ENCODE data around the gene VSTM2L.

Gene VSTM2L

DNA sequence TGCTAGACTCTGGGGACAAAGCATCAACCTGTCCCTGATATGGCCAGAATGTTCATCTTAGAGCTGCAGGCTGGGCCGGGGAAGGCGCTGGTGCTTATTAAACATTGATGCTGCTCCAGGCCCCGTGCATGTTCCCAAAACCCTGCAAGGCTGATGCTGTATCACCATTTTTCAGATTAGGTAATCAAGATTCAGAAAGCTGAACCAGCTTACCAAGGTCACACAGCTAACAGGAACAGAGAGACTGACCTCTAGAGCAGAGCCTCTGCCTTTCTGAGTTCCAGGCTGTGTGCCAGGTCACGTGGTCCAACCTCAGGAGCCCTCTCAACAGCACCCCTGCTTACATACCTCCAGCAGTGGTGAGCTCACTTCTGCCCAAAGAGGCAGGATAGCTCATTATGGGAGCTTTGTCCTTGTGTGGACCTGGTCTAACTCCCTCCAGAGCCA lies 16.1 kb upstream of the VSTM2L start:
- Histone ChIP-seq H3K4me3 (ENCODE audit: low read depth, low read length) (no peak overlapping the region), H3K36me3 (replicated peaks) (no peaks in the 10 kb centered on the region), H3K27me3 (replicated peaks) (no peaks in the 10 kb centered on the region), H3K27ac (no peak overlapping the region)
- in situ Hi-C loops (cut with HindIII; ENCODE audit: low pct_ligation_motif_present, low sequenced_read_pairs): no loop called here
- no peak for DNase-seq
- TF ChIP-seq, protein P1, sequence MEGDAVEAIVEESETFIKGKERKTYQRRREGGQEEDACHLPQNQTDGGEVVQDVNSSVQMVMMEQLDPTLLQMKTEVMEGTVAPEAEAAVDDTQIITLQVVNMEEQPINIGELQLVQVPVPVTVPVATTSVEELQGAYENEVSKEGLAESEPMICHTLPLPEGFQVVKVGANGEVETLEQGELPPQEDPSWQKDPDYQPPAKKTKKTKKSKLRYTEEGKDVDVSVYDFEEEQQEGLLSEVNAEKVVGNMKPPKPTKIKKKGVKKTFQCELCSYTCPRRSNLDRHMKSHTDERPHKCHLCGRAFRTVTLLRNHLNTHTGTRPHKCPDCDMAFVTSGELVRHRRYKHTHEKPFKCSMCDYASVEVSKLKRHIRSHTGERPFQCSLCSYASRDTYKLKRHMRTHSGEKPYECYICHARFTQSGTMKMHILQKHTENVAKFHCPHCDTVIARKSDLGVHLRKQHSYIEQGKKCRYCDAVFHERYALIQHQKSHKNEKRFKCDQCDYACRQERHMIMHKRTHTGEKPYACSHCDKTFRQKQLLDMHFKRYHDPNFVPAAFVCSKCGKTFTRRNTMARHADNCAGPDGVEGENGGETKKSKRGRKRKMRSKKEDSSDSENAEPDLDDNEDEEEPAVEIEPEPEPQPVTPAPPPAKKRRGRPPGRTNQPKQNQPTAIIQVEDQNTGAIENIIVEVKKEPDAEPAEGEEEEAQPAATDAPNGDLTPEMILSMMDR (IDR thresholded peaks at IDR 0.05; ENCODE audit: low read depth, low read length, missing control alignments): no peak

DNA sequence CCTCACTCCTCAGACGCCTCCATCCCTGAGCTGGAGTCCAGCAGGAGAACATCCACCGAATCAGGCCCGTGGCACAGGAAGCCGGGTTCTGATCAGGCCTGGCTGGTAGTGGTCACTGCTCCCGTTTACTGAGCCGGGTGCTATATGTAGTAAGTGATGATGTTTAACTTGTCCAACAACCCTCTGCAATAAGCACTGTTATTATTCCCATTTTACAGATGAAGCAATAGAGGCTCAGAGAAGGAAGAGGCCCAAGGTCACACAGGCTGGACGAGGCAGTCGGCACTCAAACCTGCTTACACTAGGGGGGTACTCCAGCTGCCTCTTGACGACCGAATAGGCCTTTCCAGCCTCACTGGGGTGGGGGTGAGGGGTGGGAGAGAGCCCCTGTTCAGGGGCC lies 14.3 kb upstream of the VSTM2L start:
- Histone ChIP-seq H3K36me3 (replicated peaks) (no peaks in the 10 kb centered on the region), H3K4me3 (ENCODE audit: low read depth, low read length) (no peak overlapping the region), H3K27me3 (replicated peaks) (no peaks in the 10 kb centered on the region), H3K27ac (no peak overlapping the region)
- TF ChIP-seq, protein P1 (IDR thresholded peaks at IDR 0.05; ENCODE audit: low read depth, low read length, missing control alignments): no peak
- no peak for DNase-seq
- in situ Hi-C loops (cut with HindIII; ENCODE audit: low pct_ligation_motif_present, low sequenced_read_pairs): no loop called here

DNA sequence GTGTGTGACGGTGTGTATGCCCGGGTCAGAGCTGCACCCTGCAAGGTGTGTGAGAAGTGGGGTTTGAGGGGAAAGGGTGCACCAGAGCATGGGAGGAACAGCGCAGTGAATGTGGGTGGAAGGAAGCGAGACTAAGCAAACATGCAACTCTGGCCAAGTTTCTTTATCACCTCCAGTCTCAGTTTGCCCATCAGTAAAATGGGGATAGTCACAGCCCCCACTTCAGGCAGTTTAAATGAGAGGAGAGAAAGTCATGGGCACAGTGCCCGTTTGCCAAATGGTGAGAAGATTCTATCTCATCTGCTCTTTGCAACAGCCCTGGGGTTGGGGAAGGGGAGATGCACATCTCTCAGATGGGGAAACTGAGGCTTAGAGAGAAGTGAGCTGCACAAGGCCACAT lies 12.8 kb upstream of the VSTM2L start:
- DNase-seq: no peak
- in situ Hi-C loops (cut with HindIII; ENCODE audit: low pct_ligation_motif_present, low sequenced_read_pairs): no loop called here
- H3K27ac ChIP-seq: no peak overlapping the region
- no peaks in the 10 kb centered on the region for H3K36me3 ChIP-seq (replicated peaks)
- TF ChIP-seq, protein P1 (IDR thresholded peaks at IDR 0.05; ENCODE audit: low read depth, low read length, missing control alignments): no peak
- no peaks in the 10 kb centered on the region for H3K27me3 ChIP-seq (replicated peaks)
- H3K4me3 ChIP-seq (ENCODE audit: low read depth, low read length): no peak overlapping the region

DNA sequence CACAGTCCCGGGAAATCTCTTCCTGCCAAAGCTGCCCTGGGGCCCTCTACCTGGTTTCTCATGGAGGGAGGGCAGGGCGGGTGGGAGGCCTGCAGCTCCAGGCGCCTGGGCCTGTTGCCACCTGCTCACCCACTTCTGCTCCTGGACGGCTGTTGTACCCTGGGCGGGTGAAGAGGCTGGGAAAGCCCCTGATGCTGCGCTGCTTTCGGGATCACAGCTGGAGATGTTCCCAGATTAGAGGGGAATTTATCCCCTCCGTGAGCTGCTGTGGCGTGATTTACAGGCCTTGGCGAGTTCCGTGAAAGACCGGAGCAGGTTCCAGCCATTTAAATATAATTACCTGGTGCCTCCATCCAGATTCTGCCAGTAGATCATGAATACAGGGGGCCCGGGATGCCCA lies 12.3 kb upstream of the VSTM2L start:
- DNase-seq: no peak
- TF ChIP-seq, protein P1 (IDR thresholded peaks at IDR 0.05; ENCODE audit: low read depth, low read length, missing control alignments): no peak
- H3K36me3 ChIP-seq (replicated peaks): no peaks in the 10 kb centered on the region
- in situ Hi-C loops (cut with HindIII; ENCODE audit: low pct_ligation_motif_present, low sequenced_read_pairs): no loop called here
- H3K27me3 ChIP-seq (replicated peaks): no peaks in the 10 kb centered on the region
- no peak overlapping the region for H3K27ac ChIP-seq
- no peak overlapping the region for H3K4me3 ChIP-seq (ENCODE audit: low read depth, low read length)

DNA sequence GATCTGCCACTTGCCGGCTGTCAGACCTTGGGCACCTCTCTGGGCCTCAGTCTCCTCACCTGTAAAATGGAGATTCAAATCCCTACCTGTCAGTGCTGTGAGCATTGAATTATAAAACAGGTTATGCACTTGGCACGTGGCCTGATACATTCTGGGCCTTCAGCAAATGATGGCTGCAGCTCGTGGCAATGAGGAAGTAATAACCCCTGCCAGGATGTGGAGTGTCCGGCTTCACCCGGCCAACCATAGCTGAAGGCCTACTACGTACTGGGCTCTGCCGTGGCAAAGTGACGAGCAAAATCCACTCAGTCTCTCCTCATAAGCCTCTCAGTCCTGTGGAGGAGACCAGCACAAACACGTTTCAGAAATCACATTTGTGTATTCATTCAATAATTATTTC lies 10.9 kb upstream of the VSTM2L start:
- DNase-seq: no peak
- Histone ChIP-seq H3K4me3 (ENCODE audit: low read depth, low read length) (no peak overlapping the region), H3K27me3 (replicated peaks) (no peaks in the 10 kb centered on the region), H3K27ac (no peak overlapping the region), H3K36me3 (replicated peaks) (no peaks in the 10 kb centered on the region)
- TF ChIP-seq, protein P1 (IDR thresholded peaks at IDR 0.05; ENCODE audit: low read depth, low read length, missing control alignments): no peak
- in situ Hi-C loops (cut with HindIII; ENCODE audit: low pct_ligation_motif_present, low sequenced_read_pairs): no loop called here

DNA sequence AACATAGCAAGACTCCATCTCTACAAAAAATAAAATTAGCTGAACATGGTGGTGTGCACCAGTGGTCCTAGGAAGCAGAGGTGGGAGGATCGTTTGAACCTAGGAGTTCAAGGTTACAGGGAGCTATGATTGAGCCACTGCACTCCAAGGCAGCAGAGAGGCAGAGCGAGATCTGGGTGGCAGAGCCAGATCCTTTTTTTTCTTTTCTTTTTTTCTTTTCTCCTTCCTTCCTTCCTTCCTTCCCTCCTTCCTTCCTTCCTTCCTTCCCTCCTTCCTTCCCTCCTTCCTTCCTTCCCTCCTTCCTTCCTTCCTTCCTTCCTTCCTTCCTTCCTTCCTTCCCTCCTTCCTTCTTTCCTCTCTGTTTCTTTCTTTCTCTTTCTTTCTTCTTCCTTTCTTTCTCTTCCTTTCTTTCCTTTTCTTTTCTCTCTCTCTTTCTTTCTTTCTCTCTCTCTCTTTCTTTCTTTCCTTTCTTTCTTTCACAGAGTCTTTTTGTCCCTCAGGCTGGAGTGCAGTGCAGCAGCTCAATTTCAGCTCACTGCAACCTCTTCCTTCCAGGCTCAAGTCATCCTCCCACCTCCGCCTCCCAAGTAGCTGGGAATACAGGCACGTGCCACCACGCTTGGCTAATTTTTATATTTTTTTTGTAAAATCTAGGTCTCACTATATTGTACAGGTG lies 9.2 kb upstream of the VSTM2L start:
- H3K27me3 ChIP-seq (replicated peaks): no peaks in the 10 kb centered on the region
- TF ChIP-seq, protein P1 (IDR thresholded peaks at IDR 0.05; ENCODE audit: low read depth, low read length, missing control alignments): no peak

More for the DNA sequence above, 9.2 kb upstream of the VSTM2L start:
- DNase-seq: no peak
- in situ Hi-C loops (cut with HindIII; ENCODE audit: low pct_ligation_motif_present, low sequenced_read_pairs): no loop called here
- Histone ChIP-seq H3K4me3 (ENCODE audit: low read depth, low read length) (no peak overlapping the region), H3K27ac (no peak overlapping the region), H3K36me3 (replicated peaks) (no peaks in the 10 kb centered on the region)
